ENCODE measurements around the gene SETX.

The SETX gene

DNA sequence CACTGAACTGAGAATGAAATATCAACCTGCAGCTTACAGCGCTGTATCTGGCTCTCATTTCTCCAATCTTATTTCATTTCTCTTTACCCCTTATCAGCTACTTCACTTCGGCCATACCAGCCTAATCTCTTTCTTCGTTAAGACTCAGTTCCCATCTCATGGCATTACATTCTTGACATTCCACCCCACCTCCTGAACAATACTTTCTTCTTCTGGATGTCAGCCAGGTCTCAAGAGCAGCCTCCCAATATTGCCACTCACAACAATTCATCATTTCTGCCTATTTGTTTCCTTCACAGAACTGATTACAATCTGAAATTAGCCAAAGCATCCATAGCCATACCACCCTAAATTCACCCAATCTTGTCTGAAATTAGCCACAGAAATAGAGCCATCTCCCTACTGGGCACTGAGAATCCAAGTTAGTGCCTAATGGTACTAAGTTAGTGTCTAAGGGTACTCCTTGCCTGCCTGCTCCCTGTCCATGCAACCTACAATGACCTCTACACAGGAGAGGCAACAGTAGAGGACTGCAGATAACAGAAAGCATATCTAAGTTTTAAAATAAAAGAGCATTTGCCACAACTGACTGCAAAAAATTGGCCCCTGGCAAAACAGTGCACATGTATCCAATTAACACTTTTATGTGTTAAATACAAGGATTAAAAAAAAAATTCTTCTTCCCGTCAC is 35.2 kb downstream of the SETX start:
- no peak for DNase-seq
- no peak overlapping the region for H3K4me3 ChIP-seq (ENCODE audit: control insufficient read depth in 1 of 7, extremely low read depth in 1 of 7, insufficient read depth in 4 of 7, low read depth in 2 of 7, low read length in 6 of 7)
- ChIA-PET POLR2A (no interaction called here), CTCF (no interaction called here)
- H3K27ac ChIP-seq (ENCODE audit: insufficient read depth in 1 of 2, low read depth in 1 of 2, low read length in 2 of 2, poor library complexity in 1 of 2, severe bottlenecking in 2 of 2): no peak overlapping the region
- 97% methylated on average over 3 of the region's 4 CpGs for WGBS (ENCODE audit: insufficient coverage)
- no peaks in the 10 kb centered on the region for H3K27me3 ChIP-seq (replicated peaks in 2 of 5; ENCODE audit: control insufficient read depth in 4 of 5, insufficient read depth in 5 of 5, low read length in 4 of 5)
- peaks cover 17 to 58% (median 41%) of the 10 kb centered on the region in 4 experiments for H3K36me3 ChIP-seq (ENCODE audit: control insufficient read depth in 4 of 4, insufficient read depth in 4 of 4, low read length in 3 of 4)
- H3K9me3 ChIP-seq (ENCODE audit: control extremely low read depth in 1 of 5, control insufficient read depth in 4 of 5, insufficient read depth in 2 of 5, low read depth in 1 of 5, low read length in 4 of 5): no peaks in the 10 kb centered on the region
- peaks cover 0 to 2% (median 0%) of the 10 kb centered on the region in 4 experiments for H3K4me1 ChIP-seq (ENCODE audit: control extremely low read depth in 1 of 4, control insufficient read depth in 4 of 4, insufficient read depth in 4 of 4, low read length in 3 of 4)

DNA sequence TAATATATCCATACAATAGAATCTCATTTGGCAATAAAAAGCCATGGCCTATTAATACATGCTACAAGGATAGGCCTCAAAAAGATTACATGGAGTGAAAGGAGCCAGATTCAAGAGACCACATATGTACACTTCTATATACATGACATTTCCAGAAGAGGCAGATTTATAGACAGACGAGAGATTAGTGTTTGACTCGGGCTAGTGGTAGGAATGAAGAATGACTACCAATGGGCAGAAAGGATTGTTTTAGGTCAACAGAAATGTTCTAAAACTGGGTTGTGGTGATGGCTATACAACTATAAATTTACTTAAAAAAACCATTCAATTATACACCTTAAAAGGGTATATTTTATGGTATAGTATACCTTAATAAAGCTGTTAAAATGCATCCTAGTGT is 41.9 kb downstream of the SETX start:
- DNase-seq: no peak
- ChIA-PET POLR2A (no interaction called here), CTCF (interaction anchor here (1.6 kb wide), 1 partner anchor 44 kb away, joined by 3 read pairs; no protein-coding TSS in a partner anchor)
- peaks cover 18 to 73% (median 46%) of the 10 kb centered on the region in 4 experiments for H3K36me3 ChIP-seq (ENCODE audit: control insufficient read depth in 4 of 4, insufficient read depth in 4 of 4, low read length in 3 of 4)
- no CpG with 5 or more reads among the region's 2 CpGs for whole genome bisulfite sequencing (ENCODE audit: insufficient coverage)
- no peaks in the 10 kb centered on the region for H3K9me3 ChIP-seq (ENCODE audit: control extremely low read depth in 1 of 5, control insufficient read depth in 4 of 5, insufficient read depth in 2 of 5, low read depth in 1 of 5, low read length in 4 of 5)
- H3K27ac ChIP-seq (ENCODE audit: insufficient read depth in 1 of 2, low read depth in 1 of 2, low read length in 2 of 2, poor library complexity in 1 of 2, severe bottlenecking in 2 of 2): no peak overlapping the region
- no peak overlapping the region for H3K4me3 ChIP-seq (ENCODE audit: control insufficient read depth in 1 of 7, extremely low read depth in 1 of 7, insufficient read depth in 4 of 7, low read depth in 2 of 7, low read length in 6 of 7)
- H3K4me1 ChIP-seq (ENCODE audit: control extremely low read depth in 1 of 4, control insufficient read depth in 4 of 4, insufficient read depth in 4 of 4, low read length in 3 of 4): no peaks in the 10 kb centered on the region
- no peaks in the 10 kb centered on the region for H3K27me3 ChIP-seq (replicated peaks in 2 of 5; ENCODE audit: control insufficient read depth in 4 of 5, insufficient read depth in 5 of 5, low read length in 4 of 5)

DNA sequence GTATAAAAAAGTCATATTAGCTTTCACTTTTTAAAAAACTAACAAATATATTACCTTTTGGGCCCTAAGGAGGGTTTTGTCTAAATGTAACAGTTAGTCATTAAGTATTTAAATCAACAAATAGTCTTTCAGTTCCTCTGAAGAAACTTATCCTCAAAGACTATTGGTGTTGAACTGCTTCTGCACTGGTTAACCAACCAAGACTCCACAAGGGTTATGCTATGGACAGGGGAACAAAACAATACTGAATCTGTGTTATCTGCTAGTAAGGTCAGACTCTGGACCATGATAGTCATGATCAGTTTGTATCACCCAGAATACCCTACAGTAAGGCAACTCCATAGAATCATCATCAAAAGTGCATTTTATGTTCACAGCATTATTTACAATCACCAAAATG is 42.4 kb downstream of the SETX start:
- POLR2A ChIA-PET: no interaction called here
- no peaks in the 10 kb centered on the region for H3K27me3 ChIP-seq (replicated peaks in 2 of 5; ENCODE audit: control insufficient read depth in 4 of 5, insufficient read depth in 5 of 5, low read length in 4 of 5)
- no peaks in the 10 kb centered on the region for H3K9me3 ChIP-seq (ENCODE audit: control extremely low read depth in 1 of 5, control insufficient read depth in 4 of 5, insufficient read depth in 2 of 5, low read depth in 1 of 5, low read length in 4 of 5)
- CTCF ChIA-PET: interaction anchor here (1.2 to 1.6 kb wide), 2 partner anchors 43 to 44 kb away, joined by 3 read pairs; no protein-coding TSS in a partner anchor
- no peak overlapping the region for H3K4me3 ChIP-seq (ENCODE audit: control insufficient read depth in 1 of 7, extremely low read depth in 1 of 7, insufficient read depth in 4 of 7, low read depth in 2 of 7, low read length in 6 of 7)
- H3K27ac ChIP-seq (ENCODE audit: insufficient read depth in 1 of 2, low read depth in 1 of 2, low read length in 2 of 2, poor library complexity in 1 of 2, severe bottlenecking in 2 of 2): no peak overlapping the region
- no peaks in the 10 kb centered on the region for H3K4me1 ChIP-seq (ENCODE audit: control extremely low read depth in 1 of 4, control insufficient read depth in 4 of 4, insufficient read depth in 4 of 4, low read length in 3 of 4)
- H3K36me3 ChIP-seq (ENCODE audit: control insufficient read depth in 4 of 4, insufficient read depth in 4 of 4, low read length in 3 of 4): peaks cover 18 to 75% (median 49%) of the 10 kb centered on the region in 4 experiments
- DNase-seq: no peak

DNA sequence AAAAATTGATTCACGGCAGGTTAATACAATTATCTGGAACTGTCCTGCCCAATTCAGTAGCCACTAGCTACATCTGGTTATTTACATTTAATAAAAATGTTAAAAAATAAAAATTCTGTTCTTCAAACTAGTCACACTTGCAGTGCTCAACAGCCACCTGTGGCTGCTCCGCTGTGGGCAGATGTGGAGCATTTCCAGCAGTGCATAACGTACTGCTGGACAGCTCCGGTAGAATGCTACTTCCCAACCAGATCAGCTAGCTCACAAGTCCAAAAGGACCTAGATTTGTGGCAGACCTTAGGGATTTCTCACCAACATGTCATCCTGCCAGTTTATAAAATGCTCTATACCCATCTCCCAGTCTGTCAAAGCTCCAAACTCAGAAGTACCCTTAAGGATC is 42.8 kb downstream of the SETX start:
- Histone ChIP-seq H3K27ac (ENCODE audit: insufficient read depth in 1 of 2, low read depth in 1 of 2, low read length in 2 of 2, poor library complexity in 1 of 2, severe bottlenecking in 2 of 2) (no peak overlapping the region), H3K4me3 (ENCODE audit: control insufficient read depth in 1 of 7, extremely low read depth in 1 of 7, insufficient read depth in 4 of 7, low read depth in 2 of 7, low read length in 6 of 7) (no peak overlapping the region), H3K9me3 (ENCODE audit: control extremely low read depth in 1 of 5, control insufficient read depth in 4 of 5, insufficient read depth in 2 of 5, low read depth in 1 of 5, low read length in 4 of 5) (no peaks in the 10 kb centered on the region), H3K4me1 (ENCODE audit: control extremely low read depth in 1 of 4, control insufficient read depth in 4 of 4, insufficient read depth in 4 of 4, low read length in 3 of 4) (no peaks in the 10 kb centered on the region), H3K27me3 (replicated peaks in 2 of 5; ENCODE audit: control insufficient read depth in 4 of 5, insufficient read depth in 5 of 5, low read length in 4 of 5) (no peaks in the 10 kb centered on the region), H3K36me3 (ENCODE audit: control insufficient read depth in 4 of 4, insufficient read depth in 4 of 4, low read length in 3 of 4) (peaks cover 18 to 75% (median 47%) of the 10 kb centered on the region in 4 experiments)
- 98% methylated on average over 4 of the region's 4 CpGs for WGBS (ENCODE audit: insufficient coverage)
- ChIA-PET POLR2A (no interaction called here), CTCF (interaction anchor here (1.2 kb wide), 1 partner anchor 43 kb away, joined by 3 read pairs; no protein-coding TSS in a partner anchor)
- no peak for DNase-seq

DNA sequence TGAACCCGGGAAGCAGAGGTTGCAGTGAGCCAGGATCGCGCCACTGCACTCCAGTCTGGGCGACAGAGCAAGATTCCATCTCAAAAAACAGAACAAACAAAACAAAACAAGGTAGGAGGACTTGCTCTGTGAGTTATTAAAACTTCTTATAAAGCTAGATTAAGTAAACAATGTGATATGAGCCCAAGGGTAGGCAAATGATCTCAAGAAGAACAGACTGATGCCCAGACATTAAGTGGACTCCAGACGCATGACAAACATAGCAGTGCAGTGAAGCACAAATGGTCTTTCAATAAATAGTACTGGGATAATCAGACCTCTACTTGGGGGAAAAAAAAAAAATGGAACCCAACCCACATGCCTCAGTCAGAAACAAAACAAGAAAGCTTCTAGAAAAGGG is 45.7 kb downstream of the SETX start:
- ChIA-PET POLR2A (no interaction called here), CTCF (interaction anchor here (1.2 to 1.9 kb wide), 3 partner anchors 11 to 40 kb away, joined by 3 to 6 read pairs (median 4); no protein-coding TSS in a partner anchor)
- Histone ChIP-seq H3K4me1 (ENCODE audit: control extremely low read depth in 1 of 4, control insufficient read depth in 4 of 4, insufficient read depth in 4 of 4, low read length in 3 of 4) (no peaks in the 10 kb centered on the region), H3K27ac (ENCODE audit: insufficient read depth in 1 of 2, low read depth in 1 of 2, low read length in 2 of 2, poor library complexity in 1 of 2, severe bottlenecking in 2 of 2) (no peak overlapping the region), H3K9me3 (ENCODE audit: control extremely low read depth in 1 of 5, control insufficient read depth in 4 of 5, insufficient read depth in 2 of 5, low read depth in 1 of 5, low read length in 4 of 5) (no peaks in the 10 kb centered on the region), H3K36me3 (ENCODE audit: control insufficient read depth in 4 of 4, insufficient read depth in 4 of 4, low read length in 3 of 4) (peaks cover 16 to 80% (median 43%) of the 10 kb centered on the region in 4 experiments), H3K4me3 (ENCODE audit: control insufficient read depth in 1 of 7, extremely low read depth in 1 of 7, insufficient read depth in 4 of 7, low read depth in 2 of 7, low read length in 6 of 7) (no peak overlapping the region), H3K27me3 (replicated peaks in 2 of 5; ENCODE audit: control insufficient read depth in 4 of 5, insufficient read depth in 5 of 5, low read length in 4 of 5) (no peaks in the 10 kb centered on the region)
- no peak for DNase-seq
- WGBS (ENCODE audit: insufficient coverage): 100% methylated on average over 1 of the region's 5 CpGs

DNA sequence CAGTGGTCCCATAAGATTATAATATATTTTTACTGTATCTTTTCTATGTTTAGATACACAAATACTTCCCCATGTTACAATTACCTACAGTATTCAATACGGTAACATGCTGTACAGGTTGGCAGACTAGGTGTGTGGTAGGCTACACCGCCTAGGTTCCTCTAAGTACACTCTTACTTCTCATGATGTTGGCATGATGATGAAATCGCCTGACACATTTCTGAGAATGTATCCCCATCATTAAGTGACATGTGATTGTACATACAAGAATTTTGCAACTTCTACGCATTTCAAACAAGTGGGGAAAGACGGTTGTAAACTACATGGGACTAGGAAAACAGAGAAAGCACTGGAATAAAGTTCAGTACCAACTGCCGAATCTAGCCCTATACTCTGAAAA is 53.3 kb downstream of the SETX start:
- H3K9me3 ChIP-seq (ENCODE audit: control extremely low read depth in 1 of 5, control insufficient read depth in 4 of 5, insufficient read depth in 2 of 5, low read depth in 1 of 5, low read length in 4 of 5): no peaks in the 10 kb centered on the region
- ChIA-PET POLR2A (no interaction called here), CTCF (no interaction called here)
- no peaks in the 10 kb centered on the region for H3K27me3 ChIP-seq (replicated peaks in 2 of 5; ENCODE audit: control insufficient read depth in 4 of 5, insufficient read depth in 5 of 5, low read length in 4 of 5)
- no peak for DNase-seq
- 100% methylated on average over 5 of the region's 6 CpGs for WGBS (ENCODE audit: insufficient coverage)
- H3K4me3 ChIP-seq (ENCODE audit: control insufficient read depth in 1 of 7, extremely low read depth in 1 of 7, insufficient read depth in 4 of 7, low read depth in 2 of 7, low read length in 6 of 7): no peak overlapping the region
- no peak overlapping the region for H3K27ac ChIP-seq (ENCODE audit: insufficient read depth in 1 of 2, low read depth in 1 of 2, low read length in 2 of 2, poor library complexity in 1 of 2, severe bottlenecking in 2 of 2)
- H3K36me3 ChIP-seq (ENCODE audit: control insufficient read depth in 4 of 4, insufficient read depth in 4 of 4, low read length in 3 of 4): peaks cover 26 to 72% (median 57%) of the 10 kb centered on the region in 4 experiments
- H3K4me1 ChIP-seq (ENCODE audit: control extremely low read depth in 1 of 4, control insufficient read depth in 4 of 4, insufficient read depth in 4 of 4, low read length in 3 of 4): no peaks in the 10 kb centered on the region

DNA sequence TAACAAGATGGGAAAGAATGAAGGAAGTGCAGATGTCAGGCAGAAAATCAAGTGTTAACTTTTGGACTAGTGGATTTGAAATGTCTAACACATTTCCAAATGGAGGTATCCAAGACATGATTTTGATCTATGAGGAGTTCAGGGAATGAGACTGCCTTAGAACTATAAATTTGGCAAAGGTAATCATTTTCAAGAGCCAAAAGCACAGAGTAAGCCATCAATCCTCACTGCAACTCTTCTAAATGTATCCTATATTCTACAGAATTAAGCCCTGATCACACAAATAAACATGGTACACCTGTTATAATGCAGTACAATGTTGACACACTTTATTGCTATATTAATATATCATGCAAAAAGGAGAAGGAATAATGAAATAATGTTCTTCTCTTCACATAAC is 55.6 kb downstream of the SETX start:
- Histone ChIP-seq H3K4me3 (ENCODE audit: control insufficient read depth in 1 of 7, extremely low read depth in 1 of 7, insufficient read depth in 4 of 7, low read depth in 2 of 7, low read length in 6 of 7) (no peak overlapping the region), H3K4me1 (ENCODE audit: control extremely low read depth in 1 of 4, control insufficient read depth in 4 of 4, insufficient read depth in 4 of 4, low read length in 3 of 4) (no peaks in the 10 kb centered on the region), H3K9me3 (ENCODE audit: control extremely low read depth in 1 of 5, control insufficient read depth in 4 of 5, insufficient read depth in 2 of 5, low read depth in 1 of 5, low read length in 4 of 5) (no peaks in the 10 kb centered on the region), H3K27ac (ENCODE audit: insufficient read depth in 1 of 2, low read depth in 1 of 2, low read length in 2 of 2, poor library complexity in 1 of 2, severe bottlenecking in 2 of 2) (no peak overlapping the region), H3K27me3 (replicated peaks in 2 of 5; ENCODE audit: control insufficient read depth in 4 of 5, insufficient read depth in 5 of 5, low read length in 4 of 5) (no peaks in the 10 kb centered on the region), H3K36me3 (ENCODE audit: control insufficient read depth in 4 of 4, insufficient read depth in 4 of 4, low read length in 3 of 4) (peaks cover 35 to 81% (median 67%) of the 10 kb centered on the region in 4 experiments)
- DNase-seq: no peak
- ChIA-PET CTCF (no interaction called here), POLR2A (no interaction called here)

All from common myeloid progenitor, CD34-positive (primary cell).